Measurements from ENCODE around the gene TCTN2.

Gene TCTN2

GRCh38 chr12:123676616-123677320 lies 5.9 kb downstream of the TCTN2 start:
- DNase-seq, result no peak
- no peak overlapping the region for H3K27ac ChIP-seq
- H3K36me3 ChIP-seq (replicated peaks), result peaks cover 3% of the 10 kb centered on the region
- H3K4me3 ChIP-seq (ENCODE audit: low read depth, low read length), result no peak overlapping the region
- in situ Hi-C loops (cut with HindIII; ENCODE audit: low pct_ligation_motif_present, low sequenced_read_pairs), result no loop called here
- no peaks in the 10 kb centered on the region for H3K27me3 ChIP-seq (replicated peaks)
- TF ChIP-seq CTCF (IDR thresholded peaks at IDR 0.05; ENCODE audit: low read depth, low read length, missing control alignments), result no peak

GRCh38 chr12:123678981-123679380 lies 8.1 kb downstream of the TCTN2 start:
- Histone ChIP-seq H3K4me3 (ENCODE audit: low read depth, low read length) (no peak overlapping the region), H3K27ac (no peak overlapping the region), H3K36me3 (replicated peaks) (peaks cover 3% of the 10 kb centered on the region), H3K27me3 (replicated peaks) (no peaks in the 10 kb centered on the region)
- no peak for DNase-seq
- TF ChIP-seq CTCF (IDR thresholded peaks at IDR 0.05; ENCODE audit: low read depth, low read length, missing control alignments), result no peak
- in situ Hi-C loops (cut with HindIII; ENCODE audit: low pct_ligation_motif_present, low sequenced_read_pairs), result no loop called here

GRCh38 chr12:123681605-123682004 lies 10.7 kb downstream of the TCTN2 start:
- no peak for TF ChIP-seq CTCF (IDR thresholded peaks at IDR 0.05; ENCODE audit: low read depth, low read length, missing control alignments)
- H3K4me3 ChIP-seq (ENCODE audit: low read depth, low read length), result no peak overlapping the region
- in situ Hi-C loops (cut with HindIII; ENCODE audit: low pct_ligation_motif_present, low sequenced_read_pairs), result no loop called here
- peaks cover 3% of the 10 kb centered on the region for H3K36me3 ChIP-seq (replicated peaks)
- no peak overlapping the region for H3K27ac ChIP-seq
- H3K27me3 ChIP-seq (replicated peaks), result no peaks in the 10 kb centered on the region
- DNase-seq, result no peak

GRCh38 chr12:123683964-123684363 lies 13.1 kb downstream of the TCTN2 start:
- Histone ChIP-seq H3K4me3 (ENCODE audit: low read depth, low read length) (no peak overlapping the region), H3K36me3 (replicated peaks) (peaks cover 6% of the 10 kb centered on the region), H3K27ac (no peak overlapping the region), H3K27me3 (replicated peaks) (no peaks in the 10 kb centered on the region)
- no peak for TF ChIP-seq CTCF (IDR thresholded peaks at IDR 0.05; ENCODE audit: low read depth, low read length, missing control alignments)
- DNase-seq, result no peak
- in situ Hi-C loops (cut with HindIII; ENCODE audit: low pct_ligation_motif_present, low sequenced_read_pairs), result no loop called here

GRCh38 chr12:123686636-123687190 lies 15.8 kb downstream of the TCTN2 start:
- Histone ChIP-seq H3K4me3 (ENCODE audit: low read depth, low read length) (no peak overlapping the region), H3K36me3 (replicated peaks) (peaks cover 3% of the 10 kb centered on the region), H3K27me3 (replicated peaks) (no peaks in the 10 kb centered on the region), H3K27ac (no peak overlapping the region)
- in situ Hi-C loops (cut with HindIII; ENCODE audit: low pct_ligation_motif_present, low sequenced_read_pairs), result no loop called here
- DNase-seq, result no peak
- no peak for TF ChIP-seq CTCF (IDR thresholded peaks at IDR 0.05; ENCODE audit: low read depth, low read length, missing control alignments)
